Ishikawa (cell line): ENCODE measurements around the gene HCRTR2.

ENCODE experiments used
- CEBPB ChIP-seq: IDR thresholded peaks from 2 replicates; pipeline ENCODE4 v1.6.1; 2012
- CREB1 ChIP-seq: IDR thresholded peaks from 2 replicates; pipeline ENCODE4 v1.6.1; 2012; ENCODE audit warnings: low read depth
- EP300 ChIP-seq: IDR thresholded peaks from 2 replicates; pipeline ENCODE4 v1.6.1; 2012; ENCODE audit warnings: borderline replicate concordance
- MAX ChIP-seq: IDR thresholded peaks from 2 replicates; pipeline ENCODE4 v1.6.1; 2012
- NFIC ChIP-seq: IDR thresholded peaks from 2 replicates; pipeline ENCODE4 v1.6.1; 2012
- RAD21 ChIP-seq: IDR thresholded peaks from 2 replicates; pipeline ENCODE4 v1.6.1; 2012; ENCODE audit warnings: low read depth
- REST ChIP-seq: IDR thresholded peaks from 2 replicates; pipeline ENCODE4 v1.6.1; 2012; ENCODE audit warnings: low read depth, mild to moderate bottlenecking
- TEAD4 ChIP-seq: IDR thresholded peaks from 2 replicates; pipeline ENCODE4 v1.6.1; 2012
- USF1 ChIP-seq: IDR thresholded peaks from 2 replicates; pipeline ENCODE4 v1.6.1; 2012
- YY1 ChIP-seq: IDR thresholded peaks from 2 replicates; pipeline ENCODE4 v1.6.1; 2012; ENCODE audit warnings: low read depth
- ZBTB7A ChIP-seq: IDR thresholded peaks from 2 replicates; pipeline ENCODE4 v1.6.1; 2012; ENCODE audit warnings: low read depth

- TF ChIP-seq REST (no peak), EP300 (no peak), YY1 (no peak), CEBPB (no peak), NFIC (no peak), ZBTB7A (no peak), TEAD4 (no peak), CREB1 (no peak), RAD21 (no peak), MAX (no peak), USF1 (no peak)
Observed at GRCh38 chr6:55320696-55321086, 146.4 kb downstream of the HCRTR2 start.
